GM23248 (cell line): Measurements from ENCODE around the gene PTPRS.

Source experiments
- EZH2 ChIP-seq: fragments of 200-600 bp; sonication (generic); IDR thresholded peaks from 2 replicates; pipeline ENCODE4 v1.6.1; 2018; ENCODE audit warnings: antibody characterized with exemption, mild to moderate bottlenecking; ENCODE audit not compliant: insufficient read depth, poor library complexity, severe bottlenecking
- EZH2phosphoT487 ChIP-seq: fragments of 200-600 bp; sonication (generic); IDR thresholded peaks from 2 replicates; pipeline ENCODE4 v1.6.1; 2018; ENCODE audit warnings: antibody characterized with exemption, moderate library complexity, mild to moderate bottlenecking, low read depth; ENCODE audit not compliant: insufficient read depth

- TF ChIP-seq EZH2, result no peak
- no peak for TF ChIP-seq EZH2phosphoT487
Observed at GRCh38 chr19:5316138-5316537, 24.5 kb downstream of the PTPRS start.
